HG03095 (cell line): ENCODE results near the gene MMRN2.
"Not testable (repeated sequence)": the region's sequence is repeated elsewhere in the genome, so short reads cannot be mapped to it uniquely, and the experiment has no call there.

ENCODE experiments used
- ATAC-seq: cut with Tn5 transposase; IDR thresholded peaks from one replicate; pipeline ENCODE4 v1.9.1; 2021; ENCODE audit warnings: moderate library complexity; ENCODE audit not compliant: unreplicated experiment

Gene MMRN2

DNA sequence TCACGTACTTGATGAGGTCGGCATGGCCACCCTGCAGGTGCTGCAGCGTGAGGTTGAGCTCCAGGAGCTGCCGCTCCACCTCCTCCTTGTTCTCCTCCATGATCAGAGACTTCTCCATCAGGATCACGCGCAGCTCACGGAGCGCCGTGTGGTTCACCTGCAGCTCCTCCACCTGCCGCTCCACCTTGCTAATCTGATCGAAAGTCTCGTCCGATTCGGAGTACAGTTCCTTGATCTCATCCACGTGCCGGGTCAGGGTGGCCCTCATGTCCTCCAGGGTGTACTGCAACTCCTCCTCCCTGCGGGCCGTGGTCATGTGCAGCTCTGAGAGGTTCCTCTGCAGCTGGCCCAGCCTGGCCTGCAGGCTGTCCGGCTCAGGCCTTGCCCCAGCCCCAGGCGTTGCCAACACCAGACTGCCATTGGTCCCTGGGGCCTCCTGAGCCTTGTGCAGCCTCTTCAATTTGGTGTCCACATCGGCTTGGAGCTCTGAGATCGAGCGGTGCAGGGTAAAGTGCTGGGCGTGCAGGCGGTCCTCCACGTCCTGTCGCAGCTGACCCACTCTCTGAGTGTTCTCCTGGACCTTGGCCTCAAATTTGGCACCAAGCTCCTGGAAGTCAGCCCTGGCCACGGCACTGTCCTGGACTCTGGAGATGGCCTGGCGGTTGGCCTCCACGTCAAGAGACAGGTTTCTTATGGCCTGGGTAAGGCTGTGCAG is 13.9 kb downstream of the MMRN2 start:
- ATAC-seq, result no peak

DNA sequence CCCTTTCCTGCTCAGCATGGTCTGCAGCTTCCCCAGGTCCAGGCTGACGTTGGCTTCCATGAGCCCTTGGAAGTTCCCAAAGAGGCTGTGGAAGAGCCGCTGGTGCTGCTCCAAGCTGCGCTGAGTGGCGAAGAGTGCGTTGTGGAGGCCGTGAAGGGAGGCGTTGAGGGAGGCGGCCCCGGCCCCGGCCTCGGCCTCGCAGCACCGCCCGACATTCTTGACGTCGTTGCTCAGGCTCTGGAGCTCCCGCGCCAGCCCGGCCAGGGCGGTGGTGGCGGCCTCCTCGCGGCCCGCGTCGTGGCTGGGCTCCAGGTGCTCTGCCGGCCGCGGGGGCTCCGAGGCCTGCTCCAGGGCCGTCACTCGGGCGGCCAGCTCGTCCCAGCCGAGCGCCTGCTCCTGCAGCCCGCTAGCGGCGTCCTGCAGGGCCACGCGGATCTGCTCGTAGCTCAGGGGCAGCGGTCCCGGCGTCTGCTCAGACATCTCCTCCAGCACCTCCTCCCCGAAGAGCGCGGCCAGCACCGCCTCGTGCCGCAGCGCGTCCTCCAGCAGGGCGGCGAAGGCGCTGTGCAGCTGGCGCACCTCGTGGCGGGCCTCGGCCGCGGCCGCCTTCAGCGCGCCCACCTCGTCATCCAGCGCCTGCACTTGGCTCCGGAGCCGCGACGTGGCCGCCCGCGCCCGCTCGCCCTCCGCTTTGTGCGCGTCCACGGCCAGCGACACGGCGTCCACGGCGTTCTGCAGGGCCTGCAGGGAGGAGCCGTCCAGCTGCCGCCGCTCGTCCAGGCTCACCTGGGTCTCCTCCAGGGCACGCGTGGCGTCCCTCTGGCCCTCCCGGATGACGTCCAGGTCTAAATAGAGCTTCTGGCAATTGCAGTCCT is 14.7 kb downstream of the MMRN2 start:
- ATAC-seq, result no peak

DNA sequence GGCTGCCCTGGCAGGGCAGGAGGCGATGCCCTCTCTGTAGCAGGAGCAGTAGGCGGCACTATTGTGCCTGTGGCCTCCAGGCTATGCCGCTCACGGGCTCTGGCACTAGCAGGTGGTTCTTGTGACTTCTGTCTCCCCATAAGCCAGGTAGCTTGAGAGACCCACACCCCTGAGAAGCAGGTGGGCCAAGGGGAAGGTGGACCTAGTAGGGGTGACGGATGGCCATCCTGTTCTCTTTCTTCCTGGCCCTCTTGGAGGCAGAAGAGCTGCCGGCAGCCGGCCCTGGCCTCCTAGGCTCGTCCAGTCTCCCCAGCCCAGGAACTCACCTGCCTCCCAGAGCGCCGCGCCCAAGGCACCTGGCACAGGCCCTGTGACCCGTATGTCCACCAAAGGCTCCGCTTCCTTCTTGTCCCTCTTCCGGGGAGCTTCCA is 15.4 kb downstream of the MMRN2 start:
- no peak for ATAC-seq

DNA sequence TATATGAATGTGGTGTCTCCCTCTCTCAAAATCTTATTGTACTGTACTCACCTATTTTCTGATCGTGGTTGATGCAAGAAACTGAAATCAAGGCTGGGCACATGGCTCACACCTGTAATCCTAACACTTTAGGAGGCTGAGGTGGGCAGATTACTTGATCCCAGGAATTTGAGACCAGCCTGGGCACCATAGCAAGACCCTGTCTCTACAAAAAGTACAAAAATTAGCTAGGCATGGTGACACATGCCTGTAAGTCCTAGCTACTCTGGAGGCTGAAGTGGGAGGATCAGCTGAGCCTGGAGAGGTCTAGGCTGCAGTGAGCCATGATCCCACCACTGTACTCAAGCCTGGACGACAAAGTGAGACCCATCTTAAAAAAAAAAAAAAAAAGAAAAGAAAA is 16.0 kb downstream of the MMRN2 start:
- ATAC-seq, result no peak

DNA sequence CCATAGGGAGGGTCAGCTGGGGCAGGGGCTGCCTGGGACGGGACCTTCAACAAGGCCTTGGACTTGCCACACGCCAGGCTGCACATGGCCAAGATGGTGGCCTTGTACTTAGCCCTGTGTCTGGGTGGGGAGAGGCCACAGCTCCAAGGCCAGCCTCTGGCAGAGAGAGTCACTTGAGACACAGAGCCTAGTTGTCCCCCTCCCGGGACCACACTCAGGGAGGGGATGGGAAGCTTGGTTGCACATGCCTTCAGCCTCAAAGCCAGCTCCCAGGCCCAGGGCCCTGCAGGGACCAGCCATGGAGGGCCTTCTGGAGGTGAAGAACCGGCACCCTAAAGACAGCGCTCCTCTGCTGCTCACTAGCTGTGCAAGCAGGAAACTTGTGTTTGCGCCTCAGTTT is 16.7 kb downstream of the MMRN2 start:
- no peak for ATAC-seq

DNA sequence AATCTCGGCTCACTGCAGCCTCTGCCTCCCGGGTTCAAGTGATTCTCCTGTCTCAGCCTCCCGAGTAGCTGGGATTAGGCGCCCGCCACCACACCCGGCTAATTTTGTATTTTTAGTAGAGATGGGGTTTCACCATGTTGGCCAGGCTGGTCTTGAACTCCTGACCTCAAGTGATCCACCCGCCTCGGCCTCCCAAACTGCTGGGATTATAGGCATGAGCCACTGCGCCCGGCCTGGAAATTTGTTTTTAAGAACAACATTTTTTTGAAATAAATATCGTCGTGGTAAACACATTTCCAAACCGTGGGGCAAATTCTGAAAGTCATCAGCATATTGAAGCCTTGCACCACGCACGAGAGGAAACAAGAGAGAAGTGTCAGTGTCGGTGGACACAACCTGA is 17.3 kb downstream of the MMRN2 start:
- ATAC-seq, result not testable (repeated sequence)

DNA sequence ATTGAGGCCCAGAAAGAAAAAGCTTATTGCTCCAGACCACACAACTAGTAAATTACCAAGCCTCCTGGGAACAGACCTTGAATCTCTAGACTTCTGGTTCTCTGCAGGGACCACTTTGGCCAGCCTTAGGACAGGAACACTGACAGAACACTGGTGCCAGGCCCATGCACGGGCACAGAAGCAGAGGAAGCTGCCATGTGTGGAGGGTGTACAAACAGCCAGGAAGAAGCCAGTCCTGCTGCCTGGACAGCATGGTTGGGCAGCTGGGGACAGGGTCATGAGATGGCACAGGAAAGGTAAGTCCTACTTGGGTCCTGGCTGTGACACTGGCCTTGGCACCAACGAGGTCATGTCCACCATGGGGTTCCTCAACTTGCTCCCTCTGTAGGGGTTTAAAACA is 19.2 kb downstream of the MMRN2 start:
- no peak for ATAC-seq

DNA sequence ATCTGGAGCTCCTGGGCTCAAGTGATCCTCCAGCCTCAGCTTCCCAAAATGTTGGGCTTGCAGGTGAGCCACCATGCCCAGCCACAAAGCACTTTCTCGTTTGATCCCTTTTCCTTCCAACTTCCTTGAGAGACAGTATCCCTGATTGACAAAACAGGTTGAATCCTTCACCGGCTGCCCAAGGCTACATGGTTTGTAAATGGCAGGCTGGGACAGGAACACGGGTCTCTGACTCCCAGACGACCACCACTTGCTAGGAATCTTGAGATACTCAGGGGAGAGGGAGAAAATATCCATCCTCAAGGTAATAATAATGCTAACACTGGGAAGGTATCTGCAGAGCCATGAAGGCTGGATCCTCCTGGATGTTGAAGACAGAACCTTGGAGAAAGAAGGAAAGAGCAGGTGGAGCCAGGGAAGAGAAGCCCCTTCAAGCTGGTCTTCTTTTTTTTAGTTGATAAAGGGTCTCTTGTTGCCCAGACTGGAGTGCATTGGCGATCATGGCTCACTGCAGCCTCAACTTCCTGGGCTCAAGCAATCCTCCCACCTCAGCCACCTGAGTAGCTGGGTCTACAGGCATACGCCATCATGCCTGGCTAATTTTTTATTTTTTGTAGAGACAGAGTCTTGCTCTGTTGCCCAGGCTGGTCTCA is 19.8 kb downstream of the MMRN2 start:
- ATAC-seq, result no peak

DNA sequence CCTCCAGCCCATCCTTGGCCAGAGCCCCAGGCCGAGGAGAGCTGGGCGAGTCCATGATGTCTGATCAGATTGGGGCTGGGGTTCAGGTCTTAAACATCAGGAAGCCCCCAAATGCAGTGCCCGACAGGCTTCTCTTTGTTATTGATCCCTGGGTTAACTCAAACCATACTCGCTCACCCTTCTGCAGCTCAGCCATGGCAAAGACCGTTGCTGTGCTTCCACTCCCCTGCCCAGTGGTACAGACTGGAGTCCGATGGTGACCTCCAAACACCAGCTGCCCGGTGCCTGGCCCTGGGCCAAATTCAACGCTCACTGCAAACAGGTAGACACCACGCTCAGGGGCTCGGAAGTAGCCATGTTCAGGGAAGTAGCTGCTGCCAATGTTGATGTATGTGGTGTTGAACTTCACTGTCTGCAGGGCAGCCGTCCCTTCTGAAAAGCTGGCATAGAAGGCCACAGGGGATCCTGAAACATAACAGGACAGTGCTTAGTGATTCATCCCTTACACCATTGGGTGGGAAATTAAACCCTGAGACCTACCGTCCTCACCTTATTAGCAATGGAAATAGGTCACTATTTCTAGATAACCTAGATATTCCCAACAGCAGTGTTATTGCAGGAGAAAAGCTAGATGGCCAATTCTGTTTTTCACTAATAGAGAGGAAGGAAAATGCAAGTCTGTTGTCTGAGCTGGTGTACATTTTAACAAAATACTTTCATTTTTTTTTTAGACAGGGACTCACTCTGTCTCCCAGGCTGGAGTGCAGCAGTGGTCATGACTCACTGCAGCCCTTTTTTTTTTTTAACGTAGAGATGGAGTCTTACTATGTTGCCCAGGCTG is 20.5 kb downstream of the MMRN2 start:
- no peak for ATAC-seq

DNA sequence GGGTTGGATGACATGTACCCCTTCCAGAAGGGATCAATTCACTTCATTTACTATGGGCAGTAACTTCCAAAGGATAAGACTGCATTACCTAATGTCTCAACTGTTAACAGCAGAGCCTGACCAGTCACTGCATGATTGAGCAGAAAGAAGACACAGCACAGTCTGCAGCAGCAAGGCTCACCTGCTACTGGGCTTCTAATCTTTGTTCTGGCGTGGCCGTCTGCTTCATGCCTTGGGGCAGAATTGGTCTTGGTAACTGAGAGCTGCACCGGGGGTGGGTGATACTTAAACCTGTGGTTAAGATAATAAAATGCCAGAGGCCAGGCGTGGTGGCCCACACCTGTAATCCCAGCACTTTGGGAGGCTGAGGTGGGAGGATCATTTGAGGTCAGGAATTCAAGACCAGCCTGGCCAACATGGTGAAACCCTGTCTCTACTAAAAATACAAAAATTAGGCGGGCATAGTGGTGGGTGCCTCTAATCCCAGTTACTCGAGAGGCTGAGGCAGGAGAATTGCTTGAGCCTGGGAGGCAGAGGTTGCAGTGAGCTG is 23.2 kb downstream of the MMRN2 start:
- ATAC-seq, result not testable (repeated sequence)

DNA sequence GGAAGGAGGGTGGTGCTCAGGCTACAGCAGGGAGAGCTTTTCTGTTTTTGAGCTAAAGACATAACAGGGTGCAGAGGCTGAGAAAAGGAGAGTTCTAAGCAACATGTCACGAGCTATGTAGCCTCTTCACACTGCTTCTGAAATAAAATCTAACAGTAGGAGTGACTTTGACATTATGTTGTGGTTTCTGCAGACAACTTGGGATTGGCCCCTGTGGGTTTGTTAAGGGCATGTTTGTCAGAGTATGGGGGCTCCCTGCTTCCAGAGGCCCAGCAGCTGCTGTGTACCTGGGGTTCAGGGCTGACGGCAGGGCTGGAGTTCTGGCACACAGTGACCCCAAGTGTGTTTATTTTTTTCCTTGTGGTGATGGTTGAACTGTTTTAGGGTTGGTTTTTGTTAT is 24.7 kb downstream of the MMRN2 start:
- no peak for ATAC-seq

DNA sequence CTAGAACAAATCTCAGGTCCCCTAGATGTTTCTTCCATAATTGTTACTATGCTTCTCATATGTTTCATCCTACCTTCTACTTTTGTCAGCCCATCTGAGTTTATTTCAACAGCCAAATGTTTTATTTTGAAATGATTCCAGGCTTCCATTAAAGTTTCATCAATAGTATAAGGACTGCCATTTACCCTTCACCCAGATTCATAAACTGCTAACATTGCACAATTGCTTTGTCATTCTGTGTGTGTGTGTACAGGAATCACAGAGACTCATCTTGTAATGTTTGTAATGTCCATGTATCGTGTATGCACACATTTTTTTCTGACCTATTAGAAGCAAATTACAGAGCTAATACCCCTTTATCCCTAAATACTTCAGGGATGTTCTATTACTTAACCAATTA is 25.5 kb downstream of the MMRN2 start:
- ATAC-seq, result no peak

DNA sequence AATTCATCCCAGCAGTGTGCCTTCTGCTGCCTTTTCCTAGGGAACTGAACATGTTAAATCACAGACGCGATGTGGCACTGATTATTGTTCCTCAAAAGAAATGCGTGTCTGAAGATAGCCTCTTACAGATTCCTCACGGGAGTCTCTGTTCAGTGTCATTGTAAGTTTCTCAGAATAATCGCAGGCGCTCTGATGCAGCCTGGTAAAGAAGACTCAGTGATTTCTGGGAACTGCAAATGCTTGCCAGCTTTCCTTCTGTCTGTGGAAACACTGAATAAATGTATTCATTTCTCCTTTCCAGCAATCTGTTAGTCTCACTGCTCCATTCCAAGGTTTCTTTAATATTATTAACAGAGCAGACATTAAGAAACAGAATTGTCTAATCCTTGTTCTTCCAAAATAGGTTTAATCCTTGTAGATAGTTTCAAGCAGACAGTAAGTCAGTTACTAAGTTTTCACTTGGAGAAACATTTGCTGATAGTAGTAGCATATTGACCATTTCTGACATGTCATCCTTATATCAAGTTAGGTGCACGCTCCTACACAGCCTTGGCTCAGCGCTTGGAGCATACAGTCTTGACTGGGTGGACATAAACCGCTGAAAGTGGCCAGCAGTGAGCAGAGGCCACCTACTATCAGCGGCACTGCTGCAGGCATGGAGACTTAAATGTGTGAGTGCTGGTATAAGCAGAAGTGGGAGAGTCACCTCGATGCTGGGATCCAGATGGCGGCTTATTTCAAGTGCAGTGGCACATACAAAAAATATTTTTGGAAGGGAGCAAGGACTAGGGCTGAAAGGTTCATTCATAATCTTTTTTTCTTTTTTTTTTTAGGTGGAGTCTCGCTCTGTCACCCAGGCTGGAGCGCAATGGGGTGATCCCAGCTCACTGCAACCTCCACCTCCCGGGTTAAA is 27.7 kb downstream of the MMRN2 start:
- no peak for ATAC-seq

DNA sequence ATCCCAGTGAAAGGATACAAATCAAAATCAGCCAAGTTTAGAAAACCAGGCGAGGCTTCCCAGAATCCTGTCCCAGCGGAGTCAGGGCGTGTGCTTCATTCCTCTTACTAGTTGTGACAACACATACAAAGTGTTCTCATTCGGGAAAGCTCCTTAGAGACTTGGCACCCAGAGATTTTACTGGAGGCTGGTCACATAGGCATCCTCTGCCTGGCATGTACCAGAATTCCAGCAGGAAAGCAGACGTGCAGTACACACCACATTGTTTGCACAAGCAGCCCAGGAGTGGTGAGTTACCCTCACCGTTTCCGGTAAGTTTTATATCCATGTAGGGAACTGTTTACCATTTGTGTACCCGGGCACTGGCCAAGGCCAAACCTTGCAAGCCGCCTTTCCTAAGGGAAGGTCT is 34.9 kb downstream of the MMRN2 start:
- ATAC-seq, result no peak

DNA sequence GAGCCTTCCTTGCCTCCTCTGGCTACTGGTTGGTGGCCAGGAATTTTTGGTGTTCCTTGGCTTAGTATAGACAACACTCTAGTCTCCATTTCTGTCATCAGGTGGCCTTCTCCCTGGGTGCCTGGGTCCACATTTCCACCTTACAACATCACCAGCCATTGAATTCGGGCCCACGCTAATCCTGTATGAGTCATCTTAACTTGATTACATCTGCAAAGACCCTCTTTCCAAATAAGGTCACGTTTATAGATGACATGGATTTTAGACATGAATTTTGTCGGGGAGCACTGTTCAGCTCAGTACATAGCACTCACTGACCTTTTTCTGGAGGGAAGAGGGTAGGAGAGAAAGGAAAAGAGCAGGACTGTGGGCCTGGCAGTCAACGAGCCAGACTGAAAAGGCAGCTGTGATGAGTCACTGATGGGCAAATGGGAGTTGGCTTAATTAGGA is 39.4 kb downstream of the MMRN2 start:
- no peak for ATAC-seq

DNA sequence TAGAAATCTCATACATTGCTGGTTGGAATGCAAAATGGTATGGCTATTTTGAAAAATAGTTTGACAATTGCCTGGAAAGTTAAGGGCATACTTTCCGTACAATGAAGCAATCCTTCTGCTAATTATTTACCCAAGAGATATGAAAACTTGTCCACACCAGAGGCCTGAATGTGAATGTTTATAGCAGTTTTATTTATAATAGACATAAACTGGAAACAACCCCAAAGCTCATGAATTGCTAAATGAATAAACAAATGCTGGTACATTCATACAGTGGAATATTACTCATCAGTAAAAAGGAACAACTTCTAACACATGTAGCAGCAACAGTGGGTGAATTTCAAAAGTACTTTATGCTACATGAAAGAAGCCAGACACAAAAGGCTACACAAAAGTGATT is 42.7 kb downstream of the MMRN2 start:
- ATAC-seq, result no peak

DNA sequence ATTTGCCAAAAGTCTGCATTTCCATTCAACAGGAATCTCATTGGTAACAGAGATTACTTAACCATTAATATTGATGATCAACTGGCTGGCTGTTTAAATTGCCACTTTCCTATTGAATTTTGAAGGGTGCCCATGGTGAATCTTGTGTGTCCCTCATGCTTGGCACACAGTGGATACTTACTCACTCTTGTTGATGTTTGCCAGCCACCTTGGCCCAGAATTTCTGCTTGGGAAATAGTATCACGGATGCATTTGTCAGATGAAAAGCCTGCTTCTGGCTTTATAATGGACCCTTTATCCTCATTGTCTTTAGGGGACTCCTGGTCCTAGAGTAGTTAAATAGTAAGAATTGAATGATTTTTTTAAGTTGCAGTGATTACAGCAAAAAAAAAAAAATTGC is 52.0 kb downstream of the MMRN2 start:
- ATAC-seq, result no peak

DNA sequence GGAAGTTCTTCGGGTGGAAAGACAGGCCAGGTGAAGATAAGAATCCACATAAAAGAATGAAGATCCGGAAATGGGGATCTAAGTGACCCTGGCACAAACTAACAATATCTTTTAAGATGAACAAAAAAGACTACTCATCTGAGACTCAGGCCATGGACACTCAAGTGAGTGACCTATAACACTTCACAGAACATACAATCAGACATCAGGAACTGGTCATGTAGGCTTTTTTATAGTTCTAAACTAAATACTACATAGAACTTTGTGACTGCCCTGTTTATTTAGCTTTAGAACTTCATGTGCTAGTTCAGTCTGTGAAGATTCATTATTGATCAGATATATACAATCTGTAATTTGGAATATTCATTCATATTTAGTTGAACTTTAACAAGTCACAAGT is 52.8 kb downstream of the MMRN2 start:
- no peak for ATAC-seq

DNA sequence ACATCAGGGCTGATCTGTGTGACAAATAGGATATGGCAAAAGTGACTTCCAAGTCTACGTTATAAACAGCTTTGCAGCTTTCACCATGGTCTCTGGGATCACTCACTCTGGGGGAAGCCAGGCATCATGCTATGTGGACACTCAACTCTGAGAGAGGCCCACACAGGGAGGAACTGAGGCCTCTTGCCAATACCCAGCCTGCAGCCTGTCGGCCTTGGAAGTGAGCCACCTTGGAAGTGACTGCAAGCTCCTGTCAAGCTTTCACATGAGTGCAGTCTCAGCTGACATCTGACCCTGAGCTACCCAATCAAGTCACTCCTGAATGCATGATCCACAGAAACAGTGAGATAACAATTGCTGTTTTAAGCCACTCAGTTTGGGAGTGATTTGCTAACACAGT is 56.5 kb downstream of the MMRN2 start:
- ATAC-seq, result no peak
